ENCODE results near the gene MIEF2.

The MIEF2 gene

GRCh38 chr17:18235743-18236256 lies 24.7 kb upstream of the MIEF2 start:
- DNase-seq, result no peak

- DNase-seq, result no peak
Measured at GRCh38 chr17:18236494-18236893, 24.0 kb upstream of the MIEF2 start.

DNA sequence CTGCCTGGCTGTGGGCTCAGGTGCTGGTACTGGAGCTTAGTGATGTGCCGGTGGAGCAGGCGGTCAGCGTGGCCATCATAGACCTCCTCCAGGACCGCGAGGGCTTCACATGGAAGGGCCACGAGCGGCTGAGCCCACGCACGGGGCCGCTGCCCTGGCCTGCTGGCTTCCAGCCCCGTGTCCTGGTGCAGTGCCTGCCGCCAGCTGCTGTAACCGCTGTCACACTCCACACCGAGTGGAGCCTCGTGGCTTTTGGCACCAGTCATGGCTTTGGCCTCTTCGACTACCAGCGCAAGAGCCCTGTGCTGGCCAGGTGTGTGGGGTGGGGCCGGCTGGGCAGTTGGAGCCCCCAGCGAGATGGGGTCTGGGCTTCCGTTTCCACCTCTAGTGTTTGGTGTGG lies 23.0 kb upstream of the MIEF2 start:
- DNase-seq, result no peak

- DNase-seq, result no peak
Measured at GRCh38 chr17:18238299-18238698, 22.2 kb upstream of the MIEF2 start.

GRCh38 chr17:18240449-18240848 lies 20.0 kb upstream of the MIEF2 start:
- DNase-seq, result no peak

GRCh38 chr17:18241229-18241871 lies 19.1 kb upstream of the MIEF2 start:
- DNase-seq, result no peak

DNA sequence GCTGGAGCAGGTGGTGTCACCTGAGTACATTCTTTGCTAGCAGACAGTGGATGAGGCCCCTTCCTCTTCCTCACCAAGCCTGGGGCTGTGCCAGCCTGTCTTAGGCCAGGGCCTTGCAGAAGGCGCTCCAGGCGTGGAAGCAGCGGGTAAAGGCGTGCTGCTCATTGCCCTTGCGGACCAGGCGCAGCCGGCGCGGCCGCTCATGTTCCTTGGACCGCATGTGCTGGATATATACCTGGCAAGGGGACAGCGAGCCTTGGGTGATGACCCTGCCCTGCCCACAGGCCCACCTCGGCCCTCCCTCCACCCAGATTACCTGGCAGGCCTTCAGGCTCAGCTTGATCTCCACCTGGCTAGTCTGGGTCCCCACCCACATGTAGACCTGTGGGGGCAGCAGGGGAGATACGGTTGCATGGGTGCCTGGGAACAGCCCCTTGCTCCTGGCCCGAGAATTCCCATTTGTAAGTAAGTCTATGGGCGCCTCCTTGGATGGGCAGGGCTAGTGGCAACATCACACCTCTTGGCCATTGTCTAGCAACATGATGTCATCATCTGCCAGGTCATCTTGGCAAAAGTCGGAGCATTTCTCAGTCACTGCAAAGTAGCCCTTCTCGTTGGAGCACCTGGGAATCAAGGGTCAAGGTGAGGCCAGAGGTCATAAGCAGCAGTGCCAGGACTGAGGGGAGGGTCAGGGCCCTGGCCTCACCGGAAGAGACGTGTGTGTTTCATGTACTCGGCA lies 15.3 kb upstream of the MIEF2 start:
- DNase-seq, result no peak

- DNase-seq, result no peak
Measured at GRCh38 chr17:18246109-18246725, 14.2 kb upstream of the MIEF2 start.

DNA sequence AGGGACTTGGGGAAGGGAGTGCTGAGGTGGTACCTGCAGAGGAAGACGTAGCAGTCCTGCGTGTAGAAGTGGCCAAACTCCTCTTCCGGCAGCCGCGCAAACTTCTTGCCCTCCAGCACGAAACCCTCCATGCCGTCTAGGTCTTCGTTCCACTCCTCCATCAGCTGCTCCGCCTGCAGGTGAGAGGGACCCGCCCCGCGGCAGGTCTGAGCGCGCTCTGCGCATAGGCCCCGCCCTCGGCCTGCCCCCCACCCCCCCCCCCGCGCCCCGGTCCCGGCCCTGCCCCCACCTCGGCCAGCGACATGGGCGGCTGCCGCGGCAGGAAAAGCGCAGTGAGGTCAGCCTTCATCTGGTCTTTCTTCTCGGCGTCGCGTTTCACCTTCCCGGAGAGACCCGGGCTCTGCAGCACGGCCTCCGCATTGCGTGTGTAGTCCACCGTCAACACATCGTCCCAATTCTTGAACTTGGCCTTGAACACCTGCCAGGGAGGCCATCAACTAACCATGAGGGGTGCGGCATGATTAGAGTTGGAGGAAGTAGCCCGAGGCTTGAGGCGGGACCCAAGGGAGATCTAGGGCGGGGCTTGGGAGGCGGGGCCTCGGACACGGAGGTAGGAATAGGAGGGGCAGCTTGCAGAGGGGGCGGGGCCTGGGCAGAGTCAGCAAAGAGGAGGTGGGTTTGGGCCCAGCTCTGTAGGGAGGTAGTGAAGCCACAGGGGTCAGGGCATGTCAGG lies 13.4 kb upstream of the MIEF2 start:
- no peak for DNase-seq

- DNase-seq, result no peak
Measured at GRCh38 chr17:18247613-18248001, 12.9 kb upstream of the MIEF2 start.

DNA sequence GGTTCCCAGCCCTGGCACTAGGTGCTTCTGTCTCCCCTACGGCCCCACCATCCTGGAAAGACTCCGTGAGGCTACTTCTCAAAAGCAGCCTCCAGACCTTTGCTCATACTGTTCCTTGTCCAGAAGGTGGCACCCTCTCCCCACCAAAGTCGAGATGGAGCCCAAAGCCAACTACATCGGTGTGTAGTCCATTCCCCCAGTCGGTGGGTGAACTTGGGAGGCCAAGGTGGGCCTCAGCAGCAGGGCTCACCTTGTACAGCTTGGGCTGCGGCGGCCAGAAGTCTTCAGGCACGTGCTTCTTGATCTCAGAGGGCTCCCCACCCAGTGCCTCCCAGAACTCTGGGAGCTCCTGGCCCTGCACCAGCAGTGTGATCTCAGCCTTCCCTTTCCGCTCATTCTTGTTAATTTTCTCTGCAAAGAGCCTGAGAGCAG lies 12.1 kb upstream of the MIEF2 start:
- DNase-seq, result peak; percentile 59

GRCh38 chr17:18248811-18249210 lies 11.7 kb upstream of the MIEF2 start:
- DNase-seq, result no peak

- no peak for DNase-seq
Measured at GRCh38 chr17:18250259-18250658, 10.2 kb upstream of the MIEF2 start.

DNA sequence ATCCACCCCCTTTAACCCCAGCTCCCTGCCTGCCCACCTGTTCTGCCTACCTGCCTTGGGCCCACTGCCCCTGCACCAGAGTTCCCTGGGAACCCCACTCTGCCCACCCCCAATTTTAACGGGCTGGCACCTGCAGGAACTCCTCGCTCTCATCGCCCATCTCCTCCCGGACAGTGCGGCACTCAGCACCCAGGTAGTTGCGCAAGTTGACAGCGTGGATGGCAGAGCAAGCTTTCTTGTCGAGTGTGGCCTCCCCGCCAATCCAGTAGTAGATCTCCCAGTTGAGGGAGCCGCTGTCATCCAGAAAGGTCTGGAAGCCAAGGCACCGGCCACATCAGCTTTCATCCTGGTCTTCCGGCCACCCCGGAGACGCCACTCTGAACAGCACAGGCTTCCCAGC lies 9.8 kb upstream of the MIEF2 start:
- DNase-seq, result no peak

DNA sequence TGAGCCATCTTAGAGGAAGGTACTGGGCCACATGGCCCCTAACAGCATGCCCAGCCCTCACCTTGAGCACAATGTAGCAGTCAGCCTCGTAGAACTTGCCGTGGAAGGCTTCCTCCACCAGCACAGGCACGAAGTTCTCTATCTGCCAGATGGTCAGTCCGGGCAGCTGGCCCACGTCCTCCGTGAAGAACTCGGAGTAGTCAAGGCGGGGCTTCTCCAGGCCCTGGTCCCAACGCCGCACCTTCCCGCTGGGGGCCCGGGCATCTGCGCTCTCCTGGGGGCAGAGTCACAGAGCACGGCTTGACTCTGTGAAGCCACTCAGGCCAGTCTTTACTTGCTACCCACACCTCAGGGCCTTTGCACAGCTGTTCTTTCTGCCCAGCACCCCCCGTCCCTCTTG lies 9.3 kb upstream of the MIEF2 start:
- no peak for DNase-seq

GRCh38 chr17:18252160-18252559 lies 8.3 kb upstream of the MIEF2 start:
- DNase-seq, result no peak

DNA sequence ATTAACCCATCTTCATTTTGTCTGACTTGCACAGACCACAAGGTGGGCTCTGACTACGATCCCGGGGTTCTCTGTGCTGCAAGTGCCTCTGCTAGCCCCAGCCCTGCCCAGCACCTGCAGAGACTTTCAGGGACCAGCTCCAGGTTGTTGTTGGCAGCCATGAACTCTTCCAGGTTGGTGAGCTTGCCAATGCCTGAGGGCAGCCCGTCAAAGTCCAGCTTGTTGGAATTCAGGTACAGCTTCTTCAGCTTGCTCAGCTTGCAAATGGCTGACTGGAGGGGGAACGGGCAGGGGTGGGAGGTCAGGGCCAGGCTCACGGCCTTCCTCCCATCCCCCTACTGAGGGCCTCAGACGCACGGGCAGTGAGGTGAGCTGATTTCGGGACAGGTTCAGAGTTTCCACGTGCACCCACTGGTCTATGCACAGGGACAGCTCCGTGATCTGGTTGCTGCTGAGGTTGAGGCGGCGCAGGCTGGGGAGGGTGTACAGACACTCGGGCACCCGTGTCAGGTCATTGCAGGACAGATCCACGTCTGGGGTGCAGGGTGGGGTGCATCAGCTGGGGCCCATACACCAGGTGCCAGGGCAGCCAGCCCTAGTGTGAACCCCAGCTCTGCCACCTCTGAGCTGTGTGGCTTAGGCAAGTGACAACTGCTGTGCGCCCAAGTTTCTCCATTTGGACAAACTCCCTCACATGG lies 7.1 kb upstream of the MIEF2 start:
- no peak for DNase-seq

GRCh38 chr17:18253947-18254821 lies 6.3 kb upstream of the MIEF2 start:
- DNase-seq, result no peak

DNA sequence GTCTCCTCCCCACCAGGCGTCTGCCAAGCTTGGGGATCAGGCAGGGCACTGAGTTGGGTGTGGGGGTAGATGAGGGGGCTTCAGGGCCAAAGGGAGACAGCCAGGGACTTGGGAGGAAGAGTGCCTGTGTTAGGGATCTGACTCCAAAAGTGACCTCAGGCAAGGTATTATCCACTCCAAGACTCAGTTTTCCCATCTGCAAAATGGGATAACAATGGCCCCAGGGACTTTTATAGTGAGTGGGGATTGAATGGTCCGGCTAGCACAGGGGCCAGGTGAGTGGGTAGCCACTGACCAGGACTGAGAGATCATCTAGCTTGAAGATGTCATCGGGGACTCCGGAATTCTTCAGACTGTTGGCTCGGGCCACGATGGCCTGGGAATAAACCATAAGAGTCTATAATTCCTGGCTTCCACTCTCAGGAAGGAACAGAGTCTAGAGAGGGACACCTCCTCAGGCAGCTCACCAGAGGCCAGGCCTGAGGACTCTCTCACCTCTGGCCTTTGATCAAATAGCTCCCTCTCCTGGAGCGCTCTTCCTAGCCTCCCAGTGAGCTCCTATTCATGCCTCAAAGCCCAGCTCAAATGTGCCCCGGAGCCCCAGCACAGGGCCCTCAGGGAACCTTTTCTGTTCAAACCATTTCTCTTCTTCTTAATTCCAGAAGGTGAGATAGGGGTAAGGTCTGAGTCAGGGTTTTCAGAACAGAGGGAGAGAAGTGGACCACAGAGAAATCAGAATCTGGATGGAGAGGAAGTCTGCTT lies 5.4 kb upstream of the MIEF2 start:
- DNase-seq, result no peak

- no peak for DNase-seq
Measured at GRCh38 chr17:18256351-18256750, 4.1 kb upstream of the MIEF2 start.

- DNase-seq, result no peak
Measured at GRCh38 chr17:18256776-18257175, 3.7 kb upstream of the MIEF2 start.
